Astrocyte of the spinal cord (primary cell): Measurements from ENCODE around the gene DHRSX.

Experiments used
- DNase-seq: peaks from one replicate; pipeline ENCODE4 v3.0.0; 2011; ENCODE audit warnings: low read depth, low spot score
- H3K4me3 ChIP-seq: 2 replicates; pipeline ENCODE4 v1.5.1; 2011; ENCODE audit warnings: low read depth, mild to moderate bottlenecking, low read length, moderate library complexity
- CTCF ChIP-seq: IDR thresholded peaks from 2 replicates; pipeline ENCODE4 v1.5.1; 2012; ENCODE audit warnings: low read depth, mild to moderate bottlenecking, low read length, inconsistent platforms
- in situ Hi-C: cut with HindIII; loops from 2 replicates; pipeline ENCODE4 v1.10.0; 2017; ENCODE audit warnings: low sequenced_read_pairs

The DHRSX gene

GRCh38 chrX:2441466-2441865, 59.3 kb downstream of the DHRSX start:
- in situ Hi-C loops, result no loop called here
- no peak for TF ChIP-seq CTCF
- no peak overlapping the region for H3K4me3 ChIP-seq
- DNase-seq, result no peak

- in situ Hi-C loops, result no loop called here
- no peak overlapping the region for H3K4me3 ChIP-seq
- TF ChIP-seq CTCF, result no peak
- no peak for DNase-seq
Observed at GRCh38 chrX:2439613-2440012, 61.2 kb downstream of the DHRSX start.

- in situ Hi-C loops, result no loop called here
Observed at GRCh38 chrX:2435465-2435864, 65.3 kb downstream of the DHRSX start.

GRCh38 chrX:2434270-2435163, 66.3 kb downstream of the DHRSX start:
- no peak for DNase-seq
- no peak for TF ChIP-seq CTCF
- no peak overlapping the region for H3K4me3 ChIP-seq
- in situ Hi-C loops, result no loop called here

More at GRCh38 chrX:2435465-2435864, 65.3 kb downstream of the DHRSX start:
- TF ChIP-seq CTCF, result no peak
- H3K4me3 ChIP-seq, result no peak overlapping the region
- DNase-seq, result no peak

- no peak overlapping the region for H3K4me3 ChIP-seq
- no peak for DNase-seq
- in situ Hi-C loops, result no loop called here
- TF ChIP-seq CTCF, result no peak
Observed at GRCh38 chrX:2432298-2432863, 68.4 kb downstream of the DHRSX start.

GRCh38 chrX:2430265-2430825, 70.4 kb downstream of the DHRSX start:
- no peak overlapping the region for H3K4me3 ChIP-seq
- in situ Hi-C loops, result no loop called here
- no peak for DNase-seq
- no peak for TF ChIP-seq CTCF
